ENCODE measurements around the gene VAMP8. TPM values are rescaled to one million over a fixed set of nuclear protein-coding genes. Genes with fewer than 3 reads are reported as not detected.
"Not testable (repeated sequence)": the region's sequence is repeated elsewhere in the genome, so short reads cannot be mapped to it uniquely, and the experiment has no call there.

Gene VAMP8
- total RNA-seq, 2 experiments from 2014 or later, result 98.3 to 106 TPM

DNA sequence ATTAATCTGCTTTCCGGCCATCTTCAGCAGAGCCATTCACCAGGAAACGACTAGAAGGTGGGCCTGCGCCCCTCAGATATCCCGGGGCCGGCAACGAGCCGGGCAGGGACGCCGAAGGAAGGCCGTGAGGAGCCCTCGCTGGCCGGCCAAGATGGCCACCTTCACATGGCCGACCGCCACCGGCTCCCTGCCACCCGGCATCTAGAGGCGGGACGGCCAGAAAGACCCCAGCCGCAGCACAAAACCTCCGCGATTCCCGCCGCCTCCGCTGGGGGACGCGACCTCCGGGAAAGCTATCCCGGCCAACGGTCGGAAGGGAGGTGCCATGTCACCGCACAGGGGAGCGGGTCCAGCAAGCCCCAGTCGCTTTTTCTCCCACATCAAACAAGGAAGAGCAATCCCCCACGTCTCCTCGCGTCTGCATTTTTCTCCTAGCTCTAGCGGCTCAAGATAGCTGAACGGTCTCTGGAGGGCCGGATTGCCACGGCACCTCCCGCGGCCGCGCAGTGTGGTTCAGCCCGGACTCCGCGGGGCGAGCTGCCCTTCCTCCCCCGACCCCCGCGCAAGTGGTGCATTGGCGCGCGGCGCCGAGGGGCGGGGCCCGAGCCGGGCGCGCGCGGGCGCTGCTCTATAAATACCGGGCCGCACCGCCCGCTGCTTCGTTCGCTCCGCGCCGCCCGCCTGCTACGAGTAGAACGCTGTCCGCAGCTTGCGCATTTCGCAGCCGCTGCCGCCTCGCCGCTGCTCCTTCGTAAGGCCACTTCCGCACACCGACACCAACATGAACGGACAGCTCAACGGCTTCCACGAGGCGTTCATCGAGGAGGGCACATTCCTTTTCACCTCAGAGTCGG is 38.7 kb upstream of the VAMP8 start, which contains the start of gene MAT2A:
MAT2A (plus strand) TSS at position 662 of the 854 bp plus-strand sequence; CDS start at position 782, 120 bp downstream.
- Mint-ChIP-seq H3K27ac (peak within 1 kb of the TSS; percentile 99), H3K4me3 (peak within 1 kb of the TSS; percentile 95), H3K36me3 (ENCODE audit: low read depth) (peaks cover 51% of the 10 kb centered on the region), H3K27me3 (no peaks in the 10 kb centered on the region), H3K4me1 (peaks cover 43% of the 10 kb centered on the region), H3K9me3 (ENCODE audit: low read depth) (no peaks in the 10 kb centered on the region)
- ChIA-PET CTCF (interaction anchor here (0.6 to 8.1 kb wide), 10 partner anchors 11 to 211 kb away, joined by 3 to 80 read pairs (median 4); partner anchors contain the start of genes ELMOD3, GGCX, RETSAT and SH2D6), POLR2A (interaction anchor here (0.6 to 3.9 kb wide), 20 partner anchors 9 to 238 kb away, joined by 3 to 26 read pairs (median 4); partner anchors contain the start of genes C2orf68, ELMOD3, GGCX and RETSAT)
- intact Hi-C loops (cut with DNase I, micrococcal nuclease), result loop anchor here (1.0 to 5.0 kb wide), 15 partner anchors 23 to 902 kb away; partner anchors contain the start of genes ELMOD3 (in 2 of the 2), GGCX (in 2 of the 2), RETSAT (in 2 of the 2) and IMMT (in 1 of the 2)
- ATAC-seq, result peak; percentile 79
- peak; percentile 93 for DNase-seq

DNA sequence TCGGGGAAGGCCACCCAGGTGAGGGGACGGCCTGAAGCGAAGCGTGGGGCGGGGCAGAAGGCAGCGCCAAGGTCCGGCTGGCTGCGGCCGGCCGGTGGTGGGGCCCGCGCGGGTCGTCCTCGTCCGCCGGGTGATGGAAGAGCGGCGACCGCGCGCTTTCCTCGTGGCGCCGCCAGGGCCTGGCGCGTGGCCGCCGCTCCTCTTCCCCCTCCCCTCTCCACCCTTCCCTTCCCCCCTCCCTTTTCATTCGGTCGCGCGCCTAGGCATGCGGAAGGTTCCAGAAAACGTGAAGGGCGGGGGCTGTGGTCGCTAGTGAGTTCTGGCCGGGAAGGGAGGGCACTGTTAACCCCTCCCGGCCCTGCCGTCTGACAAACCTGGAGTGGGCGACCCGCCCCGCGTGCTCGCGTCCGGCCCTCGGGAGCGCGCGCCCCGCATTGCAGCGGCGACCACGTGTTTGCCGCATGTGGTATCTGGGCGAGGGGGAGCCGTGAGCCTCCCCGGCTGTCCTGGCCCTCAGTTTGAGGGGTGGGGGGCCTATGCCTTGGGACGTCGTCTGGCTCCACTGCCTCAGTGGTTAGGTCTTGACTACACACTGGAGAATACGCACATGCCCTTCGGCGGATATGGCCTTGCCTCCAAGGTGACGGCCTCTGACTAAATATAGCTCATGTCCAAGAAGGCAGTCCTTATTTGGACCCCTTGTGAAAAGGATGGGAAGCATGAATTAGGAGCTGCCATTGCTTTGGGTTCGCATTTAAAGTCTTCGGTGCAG is 37.8 kb upstream of the VAMP8 start:
- Mint-ChIP-seq H3K27me3 (no peaks in the 10 kb centered on the region), H3K4me3 (peak overlapping the region; percentile 95), H3K9me3 (ENCODE audit: low read depth) (no peaks in the 10 kb centered on the region), H3K4me1 (peaks cover 43% of the 10 kb centered on the region), H3K27ac (peak overlapping the region; percentile 99), H3K36me3 (ENCODE audit: low read depth) (peaks cover 58% of the 10 kb centered on the region)
- CTCF ChIA-PET, result interaction anchor here (0.8 to 8.1 kb wide), 13 partner anchors 11 to 212 kb away, joined by 3 to 80 read pairs (median 5); partner anchors contain the start of genes GGCX, SH2D6 and TGOLN2
- ATAC-seq, result peak; percentile 33
- POLR2A ChIA-PET, result interaction anchor here (0.6 to 3.9 kb wide), 26 partner anchors 8 to 239 kb away, joined by 3 to 26 read pairs (median 4); partner anchors contain the start of genes C2orf68, ELMOD3, GGCX and RETSAT
- peak; percentile 84 for DNase-seq
- intact Hi-C loops (cut with DNase I, micrococcal nuclease), result loop anchor here (1.0 to 5.0 kb wide), 17 partner anchors 9 to 901 kb away; partner anchors contain the start of genes ELMOD3 (in 2 of the 2), RETSAT (in 2 of the 2), GGCX (in 1 of the 2) and IMMT (in 1 of the 2)

DNA sequence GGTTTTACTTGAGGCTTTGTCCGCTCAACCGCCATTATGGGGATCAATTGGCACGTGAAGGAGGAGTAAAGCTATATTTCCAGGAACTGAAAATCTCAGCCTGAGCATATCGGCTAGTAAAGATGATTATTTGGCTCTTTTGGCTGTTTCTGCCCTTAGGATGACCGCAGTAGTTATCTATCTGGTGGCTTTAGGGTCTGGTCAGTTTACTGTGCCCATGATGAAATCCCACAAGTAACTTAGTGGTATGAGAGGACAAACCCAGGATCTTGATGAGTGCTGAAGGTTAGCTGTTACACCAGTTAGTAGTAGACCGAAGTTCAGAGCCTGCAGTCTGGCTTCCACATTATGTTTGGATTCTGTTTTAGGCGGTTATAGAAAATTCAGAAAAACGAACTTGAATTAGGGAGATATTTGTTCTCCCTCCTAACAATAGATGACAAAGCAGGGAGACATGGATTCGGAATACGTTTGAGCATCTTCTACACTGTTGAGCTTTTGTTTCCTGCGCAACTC is 37.2 kb upstream of the VAMP8 start:
- ChIA-PET POLR2A (interaction anchor here (0.6 to 3.9 kb wide), 13 partner anchors 7 to 213 kb away, joined by 3 to 26 read pairs (median 6); partner anchors contain the start of genes GGCX, RNF181, SH2D6 and TMEM150A), CTCF (interaction anchor here (0.8 to 8.1 kb wide), 7 partner anchors 10 to 151 kb away, joined by 4 to 80 read pairs (median 6); no protein-coding TSS in a partner anchor)
- Mint-ChIP-seq H3K36me3 (ENCODE audit: low read depth) (peaks cover 65% of the 10 kb centered on the region), H3K4me3 (peak overlapping the region; percentile 95), H3K9me3 (ENCODE audit: low read depth) (no peaks in the 10 kb centered on the region), H3K27me3 (no peaks in the 10 kb centered on the region), H3K27ac (peak overlapping the region; percentile 92), H3K4me1 (peaks cover 43% of the 10 kb centered on the region)
- ATAC-seq (no peak), DNase-seq (no peak)
- intact Hi-C loops (cut with DNase I, micrococcal nuclease), result loop anchor here (1.0 to 2.0 kb wide), 2 partner anchors 8 to 17 kb away; no protein-coding TSS in a partner anchor

DNA sequence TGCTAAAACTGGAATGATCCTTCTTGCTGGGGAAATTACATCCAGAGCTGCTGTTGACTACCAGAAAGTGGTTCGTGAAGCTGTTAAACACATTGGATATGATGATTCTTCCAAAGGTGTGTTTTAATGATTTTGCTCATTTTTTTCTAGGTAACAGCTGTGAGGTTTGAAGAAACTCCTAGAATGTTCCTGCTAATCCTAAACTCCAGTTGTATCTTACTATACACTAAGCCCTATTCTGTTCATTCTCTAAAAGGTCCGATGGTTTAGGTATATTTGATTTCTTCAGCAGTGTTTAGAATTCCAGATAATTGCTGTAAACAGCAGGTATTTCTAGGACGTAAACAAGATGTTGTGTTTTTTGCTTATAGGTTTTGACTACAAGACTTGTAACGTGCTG is 36.1 kb upstream of the VAMP8 start:
- POLR2A ChIA-PET, result interaction anchor here (0.6 to 3.9 kb wide), 6 partner anchors 10 to 217 kb away, joined by 3 to 26 read pairs (median 4); partner anchors contain the start of genes SH2D6 and VAMP8
- peaks cover 72% of the 10 kb centered on the region for H3K36me3 Mint-ChIP-seq (ENCODE audit: low read depth)

DNA sequence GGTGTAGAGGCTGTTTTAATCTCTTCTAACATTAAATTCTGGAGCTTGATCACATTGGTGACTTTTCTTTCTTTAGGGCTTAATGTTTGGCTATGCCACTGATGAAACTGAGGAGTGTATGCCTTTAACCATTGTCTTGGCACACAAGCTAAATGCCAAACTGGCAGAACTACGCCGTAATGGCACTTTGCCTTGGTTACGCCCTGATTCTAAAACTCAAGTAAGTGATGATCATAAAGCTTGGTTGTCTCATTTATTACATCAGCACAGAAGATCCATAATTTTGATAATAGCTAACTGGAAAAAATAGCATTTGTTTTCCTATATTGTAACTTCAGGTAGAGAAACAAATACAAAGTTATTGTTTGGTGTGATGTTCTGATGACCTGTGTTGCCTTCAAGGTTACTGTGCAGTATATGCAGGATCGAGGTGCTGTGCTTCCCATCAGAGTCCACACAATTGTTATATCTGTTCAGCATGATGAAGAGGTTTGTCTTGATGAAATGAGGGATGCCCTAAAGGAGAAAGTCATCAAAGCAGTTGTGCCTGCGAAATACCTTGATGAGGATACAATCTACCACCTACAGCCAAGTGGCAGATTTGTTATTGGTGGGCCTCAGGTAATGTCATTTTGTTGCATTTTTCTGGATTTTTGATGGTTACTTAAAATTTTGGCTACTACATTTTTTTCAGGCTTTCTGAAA is 35.5 kb upstream of the VAMP8 start:
- H3K4me3 Mint-ChIP-seq, result peak overlapping the region; percentile 95
- DNase-seq, result no peak
- peaks cover 35% of the 10 kb centered on the region for H3K4me1 Mint-ChIP-seq
- H3K9me3 Mint-ChIP-seq (ENCODE audit: low read depth), result no peaks in the 10 kb centered on the region
- ChIA-PET POLR2A (interaction anchor here (0.8 to 3.9 kb wide), 3 partner anchors 10 to 123 kb away, joined by 3 to 26 read pairs (median 19); partner anchors contain the start of genes SH2D6 and VAMP8), CTCF (interaction anchor here (0.7 to 8.1 kb wide), 5 partner anchors 8 to 153 kb away, joined by 3 to 80 read pairs (median 6); partner anchors contain the start of gene RNF181)
- H3K27ac Mint-ChIP-seq, result peak overlapping the region; percentile 92
- intact Hi-C loops (cut with DNase I, micrococcal nuclease), result loop anchor here in 1 of 2 experiments (2.0 kb wide), 1 partner anchor 15 kb away; no protein-coding TSS in a partner anchor
- no peaks in the 10 kb centered on the region for H3K27me3 Mint-ChIP-seq
- no peak for ATAC-seq
- peaks cover 71% of the 10 kb centered on the region for H3K36me3 Mint-ChIP-seq (ENCODE audit: low read depth)

More for the DNA sequence above, 36.1 kb upstream of the VAMP8 start:
- CTCF ChIA-PET, result interaction anchor here (0.7 to 8.1 kb wide), 5 partner anchors 9 to 152 kb away, joined by 3 to 80 read pairs (median 6); partner anchors contain the start of gene RNF181
- intact Hi-C loops (cut with DNase I, micrococcal nuclease), result loop anchor here in 1 of 2 experiments (2.0 kb wide), 1 partner anchor 16 kb away; no protein-coding TSS in a partner anchor
- Mint-ChIP-seq H3K4me1 (peaks cover 42% of the 10 kb centered on the region), H3K9me3 (ENCODE audit: low read depth) (no peaks in the 10 kb centered on the region), H3K27ac (peak overlapping the region; percentile 92), H3K27me3 (no peaks in the 10 kb centered on the region), H3K4me3 (peak overlapping the region; percentile 95)
- ATAC-seq, result no peak
- DNase-seq, result no peak

DNA sequence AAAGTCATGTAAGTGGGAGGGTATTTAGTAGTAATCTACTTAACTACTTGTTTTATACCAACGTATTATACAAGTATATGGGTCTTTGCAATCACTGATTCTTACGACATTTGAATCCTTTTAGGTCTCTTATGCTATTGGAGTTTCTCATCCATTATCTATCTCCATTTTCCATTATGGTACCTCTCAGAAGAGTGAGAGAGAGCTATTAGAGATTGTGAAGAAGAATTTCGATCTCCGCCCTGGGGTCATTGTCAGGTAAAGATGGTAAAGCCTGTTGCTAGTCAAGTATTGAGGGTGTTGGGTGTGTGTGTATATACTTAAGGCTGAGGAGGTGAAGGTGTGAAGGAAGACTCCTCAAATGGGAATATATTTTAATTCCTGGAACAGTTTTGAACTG is 34.6 kb upstream of the VAMP8 start:
- H3K9me3 Mint-ChIP-seq (ENCODE audit: low read depth), result no peaks in the 10 kb centered on the region
- CTCF ChIA-PET, result interaction anchor here (0.9 to 8.1 kb wide), 3 partner anchors 7 to 122 kb away, joined by 3 to 80 read pairs (median 4); no protein-coding TSS in a partner anchor
- peak overlapping the region; percentile 92 for H3K27ac Mint-ChIP-seq
- H3K4me3 Mint-ChIP-seq, result peak overlapping the region; percentile 95
- intact Hi-C loops (cut with DNase I, micrococcal nuclease), result no loop called here
- POLR2A ChIA-PET, result interaction anchor here (1.0 to 2.3 kb wide), 2 partner anchors 16 to 124 kb away, joined by 3 to 8 read pairs; partner anchors contain the start of gene SH2D6
- H3K27me3 Mint-ChIP-seq, result no peaks in the 10 kb centered on the region
- peaks cover 71% of the 10 kb centered on the region for H3K36me3 Mint-ChIP-seq (ENCODE audit: low read depth)
- H3K4me1 Mint-ChIP-seq, result peaks cover 28% of the 10 kb centered on the region
- ATAC-seq, result no peak
- no peak for DNase-seq

DNA sequence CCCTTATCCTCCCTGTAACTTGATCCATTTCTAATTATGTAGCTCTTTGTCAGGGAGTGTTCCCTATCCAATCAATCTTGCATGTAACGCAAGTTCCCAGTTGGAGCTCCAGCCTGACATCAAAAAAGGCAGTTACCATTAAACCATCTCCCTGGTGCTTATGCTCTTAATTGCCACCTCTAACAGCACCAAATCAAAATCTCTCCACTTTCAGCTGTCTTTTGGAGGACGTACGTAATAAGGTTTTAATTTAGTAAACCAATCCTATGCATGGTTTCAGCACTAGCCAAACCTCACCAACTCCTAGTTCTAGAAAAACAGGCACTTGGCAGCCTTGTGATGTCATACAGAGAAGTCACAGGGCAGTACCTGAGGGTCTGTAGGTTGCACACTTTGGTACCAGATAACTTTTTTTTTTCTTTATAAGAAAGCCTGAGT is 33.1 kb upstream of the VAMP8 start:
- H3K9me3 Mint-ChIP-seq (ENCODE audit: low read depth); H3K27me3 Mint-ChIP-seq; H3K4me3 Mint-ChIP-seq; ATAC-seq; intact Hi-C loops (cut with DNase I, micrococcal nuclease); DNase-seq: not testable (repeated sequence)
- H3K36me3 Mint-ChIP-seq (ENCODE audit: low read depth), result peaks cover 67% of the 10 kb centered on the region
- ChIA-PET CTCF (interaction anchor here (1.0 to 2.6 kb wide), 2 partner anchors 13 to 125 kb away, joined by 3 to 11 read pairs; no protein-coding TSS in a partner anchor), POLR2A (interaction anchor here (0.6 to 2.3 kb wide), 7 partner anchors 9 to 658 kb away, joined by 3 to 8 read pairs (median 3); partner anchors contain the start of gene SH2D6)
- peaks cover 28% of the 10 kb centered on the region for H3K4me1 Mint-ChIP-seq
- peak overlapping the region; percentile 53 for H3K27ac Mint-ChIP-seq

DNA sequence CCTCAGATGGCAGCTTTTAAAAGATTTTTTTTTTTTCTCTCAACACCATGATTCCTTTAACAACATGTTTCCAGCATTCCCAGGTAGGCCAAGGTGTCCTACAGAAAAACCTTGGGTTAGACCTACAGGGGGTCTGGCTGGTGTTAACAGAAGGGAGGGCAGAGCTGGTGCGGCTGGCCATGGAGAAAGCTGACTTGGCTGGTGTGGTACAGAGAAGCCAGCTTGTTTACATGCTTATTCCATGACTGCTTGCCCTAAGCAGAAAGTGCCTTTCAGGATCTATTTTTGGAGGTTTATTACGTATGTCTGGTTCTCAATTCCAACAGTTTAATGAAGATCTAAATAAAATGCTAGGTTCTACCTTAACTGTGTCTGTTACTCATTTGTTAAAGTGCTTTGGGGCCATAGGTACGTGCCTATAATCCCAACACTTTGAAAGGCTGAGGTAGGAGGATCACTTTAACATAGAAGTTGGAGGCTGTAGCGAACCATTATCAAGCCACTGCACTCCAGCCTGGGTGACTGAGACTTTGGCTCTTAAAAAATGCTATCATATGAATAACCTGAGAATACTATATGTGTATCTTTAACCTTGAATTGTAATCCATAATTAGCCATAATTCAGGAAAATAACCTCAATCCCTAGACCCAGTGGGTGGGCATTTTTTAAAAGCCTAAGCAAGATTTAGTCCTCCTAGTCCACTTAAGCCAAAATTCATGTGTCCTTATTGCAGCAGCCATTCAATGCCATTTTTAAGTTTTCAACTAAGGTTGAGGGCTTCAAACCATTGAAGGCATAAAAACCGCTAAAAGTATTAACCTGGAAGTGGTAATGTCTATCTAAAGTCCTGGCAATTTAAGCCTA is 32.2 kb upstream of the VAMP8 start:
- H3K9me3 Mint-ChIP-seq (ENCODE audit: low read depth); H3K27me3 Mint-ChIP-seq; intact Hi-C loops (cut with DNase I, micrococcal nuclease); DNase-seq; H3K27ac Mint-ChIP-seq; ATAC-seq; H3K4me3 Mint-ChIP-seq: not testable (repeated sequence)
- POLR2A ChIA-PET, result interaction anchor here (0.6 to 2.3 kb wide), 14 partner anchors 10 to 217 kb away, joined by 3 to 20 read pairs (median 4); partner anchors contain the start of genes SH2D6 and TGOLN2
- peaks cover 28% of the 10 kb centered on the region for H3K4me1 Mint-ChIP-seq
- CTCF ChIA-PET, result interaction anchor here (0.9 to 2.6 kb wide), 8 partner anchors 10 to 127 kb away, joined by 3 to 11 read pairs (median 3); partner anchors contain the start of gene SH2D6
- peaks cover 64% of the 10 kb centered on the region for H3K36me3 Mint-ChIP-seq (ENCODE audit: low read depth)

All from activated CD4-positive, alpha-beta T cell treated with anti-CD3 and anti-CD28 coated beads for 36 hours (primary cell).